Measurements from ENCODE around the gene RNF167. TPM values are rescaled to one million over a fixed set of nuclear protein-coding genes. Genes with fewer than 3 reads are reported as not detected.

The RNF167 gene
- total and polyA plus RNA-seq, 2 of the 13 experiments (the other 11 are each of a cell fraction or from before 2014, with no cell fraction given): 44.1 to 45.4 TPM

- no peak for TF ChIP-seq HOMEZ (CRISPR knock-in tag; IDR thresholded peaks at IDR 0.05; ENCODE audit: low read depth)
- 0 out of 2 replicates have a peak, but pooled peaks have one; percentile 10 for TF ChIP-seq CHCHD3 (CRISPR knock-in tag; IDR thresholded peaks at IDR 0.05)
- 0 out of 2 replicates have a peak, but pooled peaks have one; percentile 17 for TF ChIP-seq GFI1 (CRISPR knock-in tag; IDR thresholded peaks at IDR 0.05; ENCODE audit: borderline replicate concordance)
- peak; percentile 56; the same call in 1 of the 2 replicates for TF ChIP-seq SP2 (CRISPR knock-in tag; IDR thresholded peaks at IDR 0.05)
- TF ChIP-seq KDM3A (CRISPR knock-in tag; IDR thresholded peaks at IDR 0.05; ENCODE audit: low read depth): 0 out of 2 replicates have a peak, but pooled peaks have one; percentile 0
- TF ChIP-seq ZBTB25 (CRISPR knock-in tag; IDR thresholded peaks at IDR 0.05): peak; percentile 50
- TF ChIP-seq NFIB (CRISPR knock-in tag; IDR thresholded peaks at IDR 0.05; ENCODE audit: borderline replicate concordance): no peak
- TF ChIP-seq ZFP90 (CRISPR knock-in tag; IDR thresholded peaks at IDR 0.05; ENCODE audit: borderline replicate concordance): peak; percentile 22; the same call in 1 of the 2 replicates
- 0 out of 2 replicates have a peak, but pooled peaks have one; percentile 34 for TF ChIP-seq KDM4B (CRISPR knock-in tag; IDR thresholded peaks at IDR 0.05)
- TF ChIP-seq ZNF256 (CRISPR knock-in tag; conservative IDR thresholded peaks at IDR 0.05): 0 out of 2 replicates have a peak, but pooled peaks have one; percentile 12
- no peak for TF ChIP-seq NFE2L2 (IDR thresholded peaks at IDR 0.05; ENCODE audit: low read length)
- peak; percentile 71; the same call in 1 of the 2 replicates for TF ChIP-seq ZNF773 (CRISPR knock-in tag; IDR thresholded peaks at IDR 0.05; ENCODE audit: borderline replicate concordance)
- TF ChIP-seq SMAD1 (CRISPR knock-in tag; IDR thresholded peaks at IDR 0.05; ENCODE audit: borderline replicate concordance, low read depth): no peak; the same call in 1 of the 2 replicates
- no peak for TF ChIP-seq MTF1 (CRISPR knock-in tag; IDR thresholded peaks at IDR 0.05)
- TF ChIP-seq ZNF354B (CRISPR knock-in tag; IDR thresholded peaks at IDR 0.05): 0 out of 2 replicates have a peak, but pooled peaks have one; percentile 38
- TF ChIP-seq FOXA1 (IDR thresholded peaks at IDR 0.05): no peak
- TF ChIP-seq FOXA1 (CRISPR knock-in tag; IDR thresholded peaks at IDR 0.05): peak; percentile 4; the same call in 1 of the 2 replicates
- TF ChIP-seq ZNF614 (CRISPR knock-in tag; IDR thresholded peaks at IDR 0.05; ENCODE audit: borderline replicate concordance): no peak
- peak; percentile 22; the same call in 1 of the 2 replicates for TF ChIP-seq ZBTB38 (CRISPR knock-in tag; IDR thresholded peaks at IDR 0.05)
- TF ChIP-seq ZBTB2 (CRISPR knock-in tag; IDR thresholded peaks at IDR 0.05; ENCODE audit: low read depth): peak; percentile 85
- no peak for TF ChIP-seq HHEX (CRISPR knock-in tag; IDR thresholded peaks at IDR 0.05)
- peak; percentile 43 for TF ChIP-seq PAXIP1 (CRISPR knock-in tag; conservative IDR thresholded peaks at IDR 0.05)
These were observed 8.3 kb downstream of the RNF167 start, which contains the start of gene PFN1 (continued) for GRCh38 chr17:4948166-4948930.

Data from HepG2 (cell line).